ENCODE results near the gene IGSF22. TPM values are rescaled to one million over a fixed set of nuclear protein-coding genes. Genes with fewer than 3 reads are reported as not detected.

Gene IGSF22
- total and polyA plus RNA-seq, 2 of the 8 experiments (the other 6 are each of a cell fraction or from before 2014, with no cell fraction given), result 0.14 TPM; not detected in 1

DNA sequence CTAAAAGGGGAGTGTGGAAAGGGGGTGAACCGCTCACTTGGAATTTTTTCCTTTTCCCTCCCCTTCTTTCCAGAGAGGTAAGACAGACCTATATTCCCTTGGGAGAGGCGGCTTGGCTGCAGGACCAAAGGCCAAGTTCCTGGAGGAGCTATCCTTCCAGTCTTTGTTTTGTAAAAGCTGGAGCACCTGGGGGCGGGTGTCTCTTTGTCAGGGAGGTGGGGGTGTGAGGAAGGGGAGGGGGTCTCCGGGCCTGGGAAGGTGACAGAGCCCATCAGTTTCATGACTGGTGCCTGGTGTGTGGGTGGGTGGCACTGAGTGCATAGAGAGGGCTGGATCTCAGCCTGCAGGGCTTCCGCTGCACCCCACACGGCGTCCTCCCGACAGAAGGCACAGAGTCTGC lies 47.1 kb upstream of the IGSF22 start (continued):
- TF ChIP-seq, protein P1, sequence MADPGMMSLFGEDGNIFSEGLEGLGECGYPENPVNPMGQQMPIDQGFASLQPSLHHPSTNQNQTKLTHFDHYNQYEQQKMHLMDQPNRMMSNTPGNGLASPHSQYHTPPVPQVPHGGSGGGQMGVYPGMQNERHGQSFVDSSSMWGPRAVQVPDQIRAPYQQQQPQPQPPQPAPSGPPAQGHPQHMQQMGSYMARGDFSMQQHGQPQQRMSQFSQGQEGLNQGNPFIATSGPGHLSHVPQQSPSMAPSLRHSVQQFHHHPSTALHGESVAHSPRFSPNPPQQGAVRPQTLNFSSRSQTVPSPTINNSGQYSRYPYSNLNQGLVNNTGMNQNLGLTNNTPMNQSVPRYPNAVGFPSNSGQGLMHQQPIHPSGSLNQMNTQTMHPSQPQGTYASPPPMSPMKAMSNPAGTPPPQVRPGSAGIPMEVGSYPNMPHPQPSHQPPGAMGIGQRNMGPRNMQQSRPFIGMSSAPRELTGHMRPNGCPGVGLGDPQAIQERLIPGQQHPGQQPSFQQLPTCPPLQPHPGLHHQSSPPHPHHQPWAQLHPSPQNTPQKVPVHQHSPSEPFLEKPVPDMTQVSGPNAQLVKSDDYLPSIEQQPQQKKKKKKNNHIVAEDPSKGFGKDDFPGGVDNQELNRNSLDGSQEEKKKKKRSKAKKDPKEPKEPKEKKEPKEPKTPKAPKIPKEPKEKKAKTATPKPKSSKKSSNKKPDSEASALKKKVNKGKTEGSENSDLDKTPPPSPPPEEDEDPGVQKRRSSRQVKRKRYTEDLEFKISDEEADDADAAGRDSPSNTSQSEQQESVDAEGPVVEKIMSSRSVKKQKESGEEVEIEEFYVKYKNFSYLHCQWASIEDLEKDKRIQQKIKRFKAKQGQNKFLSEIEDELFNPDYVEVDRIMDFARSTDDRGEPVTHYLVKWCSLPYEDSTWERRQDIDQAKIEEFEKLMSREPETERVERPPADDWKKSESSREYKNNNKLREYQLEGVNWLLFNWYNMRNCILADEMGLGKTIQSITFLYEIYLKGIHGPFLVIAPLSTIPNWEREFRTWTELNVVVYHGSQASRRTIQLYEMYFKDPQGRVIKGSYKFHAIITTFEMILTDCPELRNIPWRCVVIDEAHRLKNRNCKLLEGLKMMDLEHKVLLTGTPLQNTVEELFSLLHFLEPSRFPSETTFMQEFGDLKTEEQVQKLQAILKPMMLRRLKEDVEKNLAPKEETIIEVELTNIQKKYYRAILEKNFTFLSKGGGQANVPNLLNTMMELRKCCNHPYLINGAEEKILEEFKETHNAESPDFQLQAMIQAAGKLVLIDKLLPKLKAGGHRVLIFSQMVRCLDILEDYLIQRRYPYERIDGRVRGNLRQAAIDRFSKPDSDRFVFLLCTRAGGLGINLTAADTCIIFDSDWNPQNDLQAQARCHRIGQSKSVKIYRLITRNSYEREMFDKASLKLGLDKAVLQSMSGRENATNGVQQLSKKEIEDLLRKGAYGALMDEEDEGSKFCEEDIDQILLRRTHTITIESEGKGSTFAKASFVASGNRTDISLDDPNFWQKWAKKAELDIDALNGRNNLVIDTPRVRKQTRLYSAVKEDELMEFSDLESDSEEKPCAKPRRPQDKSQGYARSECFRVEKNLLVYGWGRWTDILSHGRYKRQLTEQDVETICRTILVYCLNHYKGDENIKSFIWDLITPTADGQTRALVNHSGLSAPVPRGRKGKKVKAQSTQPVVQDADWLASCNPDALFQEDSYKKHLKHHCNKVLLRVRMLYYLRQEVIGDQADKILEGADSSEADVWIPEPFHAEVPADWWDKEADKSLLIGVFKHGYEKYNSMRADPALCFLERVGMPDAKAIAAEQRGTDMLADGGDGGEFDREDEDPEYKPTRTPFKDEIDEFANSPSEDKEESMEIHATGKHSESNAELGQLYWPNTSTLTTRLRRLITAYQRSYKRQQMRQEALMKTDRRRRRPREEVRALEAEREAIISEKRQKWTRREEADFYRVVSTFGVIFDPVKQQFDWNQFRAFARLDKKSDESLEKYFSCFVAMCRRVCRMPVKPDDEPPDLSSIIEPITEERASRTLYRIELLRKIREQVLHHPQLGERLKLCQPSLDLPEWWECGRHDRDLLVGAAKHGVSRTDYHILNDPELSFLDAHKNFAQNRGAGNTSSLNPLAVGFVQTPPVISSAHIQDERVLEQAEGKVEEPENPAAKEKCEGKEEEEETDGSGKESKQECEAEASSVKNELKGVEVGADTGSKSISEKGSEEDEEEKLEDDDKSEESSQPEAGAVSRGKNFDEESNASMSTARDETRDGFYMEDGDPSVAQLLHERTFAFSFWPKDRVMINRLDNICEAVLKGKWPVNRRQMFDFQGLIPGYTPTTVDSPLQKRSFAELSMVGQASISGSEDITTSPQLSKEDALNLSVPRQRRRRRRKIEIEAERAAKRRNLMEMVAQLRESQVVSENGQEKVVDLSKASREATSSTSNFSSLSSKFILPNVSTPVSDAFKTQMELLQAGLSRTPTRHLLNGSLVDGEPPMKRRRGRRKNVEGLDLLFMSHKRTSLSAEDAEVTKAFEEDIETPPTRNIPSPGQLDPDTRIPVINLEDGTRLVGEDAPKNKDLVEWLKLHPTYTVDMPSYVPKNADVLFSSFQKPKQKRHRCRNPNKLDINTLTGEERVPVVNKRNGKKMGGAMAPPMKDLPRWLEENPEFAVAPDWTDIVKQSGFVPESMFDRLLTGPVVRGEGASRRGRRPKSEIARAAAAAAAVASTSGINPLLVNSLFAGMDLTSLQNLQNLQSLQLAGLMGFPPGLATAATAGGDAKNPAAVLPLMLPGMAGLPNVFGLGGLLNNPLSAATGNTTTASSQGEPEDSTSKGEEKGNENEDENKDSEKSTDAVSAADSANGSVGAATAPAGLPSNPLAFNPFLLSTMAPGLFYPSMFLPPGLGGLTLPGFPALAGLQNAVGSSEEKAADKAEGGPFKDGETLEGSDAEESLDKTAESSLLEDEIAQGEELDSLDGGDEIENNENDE (IDR thresholded peaks at IDR 0.05; ENCODE audit: insufficient replicate concordance, low read length), result no peak
- TF ChIP-seq SP4 (IDR thresholded peaks at IDR 0.05; ENCODE audit: low read length) (no peak), HDAC2 (IDR thresholded peaks at IDR 0.05; ENCODE audit: borderline replicate concordance in 1 of 2, low read depth in 2 of 2, low read length in 2 of 2) (no peak), CHD2 (IDR thresholded peaks at IDR 0.05; ENCODE audit: low read length) (no peak), GTF2F1 (IDR thresholded peaks at IDR 0.05; ENCODE audit: borderline replicate concordance, low read depth, low read length) (no peak), USF2 (IDR thresholded peaks at IDR 0.05; ENCODE audit: low read length) (no peak), EP300 (IDR thresholded peaks at IDR 0.05; ENCODE audit: borderline replicate concordance in 1 of 2, low read depth in 2 of 2, low read length in 2 of 2) (no peak), KDM5A (IDR thresholded peaks at IDR 0.05; ENCODE audit: low read length) (no peak), NRF1 (IDR thresholded peaks at IDR 0.05; ENCODE audit: low read depth, low read length) (no peak)
